Smooth muscle cell (in vitro differentiated cells): ENCODE results near the gene LTBP1. TPM values are rescaled to one million over a fixed set of nuclear protein-coding genes. Genes with fewer than 3 reads are reported as not detected.

Source experiments
- DNase-seq: peaks from one replicate; lab custom pipeline; 2025; ENCODE audit not compliant: unreplicated experiment; lab: John Stamatoyannopoulos, UW
- H2AFZ ChIP-seq: fragments of 200-600 bp; sonication (generic); 2 replicates; pipeline ENCODE4 v1.6.0; 2016; ENCODE audit warnings: antibody characterized with exemption, low read depth, mild to moderate bottlenecking
- H3F3A ChIP-seq: fragments of 200-600 bp; sonication (generic); 2 replicates; pipeline ENCODE4 v1.6.0; 2017; ENCODE audit warnings: antibody characterized with exemption, low read depth
- H3K27ac ChIP-seq: fragments of 200-600 bp; sonication (generic); 2 replicates; pipeline ENCODE4 v1.5.1; 2016; ENCODE audit warnings: low read depth, mild to moderate bottlenecking
- H3K27me3 ChIP-seq: fragments of 200-600 bp; sonication (generic); 2 replicates; pipeline ENCODE4 v1.6.1; 2016; ENCODE audit warnings: low read depth, mild to moderate bottlenecking
- H3K36me3 ChIP-seq: fragments of 200-600 bp; sonication (generic); 2 replicates; pipeline ENCODE4 v1.5.1; 2016; ENCODE audit warnings: low read depth
- H3K4me1 ChIP-seq: fragments of 200-600 bp; sonication (generic); 2 replicates; pipeline ENCODE4 v1.5.1; 2016; ENCODE audit warnings: low read depth
- H3K4me2 ChIP-seq: fragments of 200-600 bp; sonication (generic); 2 replicates; pipeline ENCODE4 v1.6.0; 2016; ENCODE audit warnings: mild to moderate bottlenecking
- H3K4me3 ChIP-seq: fragments of 200-600 bp; sonication (generic); 2 replicates; pipeline ENCODE4 v1.5.1; 2016; ENCODE audit warnings: mild to moderate bottlenecking
- H3K79me2 ChIP-seq: fragments of 200-600 bp; sonication (generic); 2 replicates; pipeline ENCODE4 v1.6.0; 2016; ENCODE audit warnings: low read depth, mild to moderate bottlenecking
- H3K9ac ChIP-seq: fragments of 200-600 bp; sonication (generic); 2 replicates; pipeline ENCODE4 v1.6.0; 2016; ENCODE audit warnings: low read depth
- H3K9me3 ChIP-seq: fragments of 200-600 bp; sonication (generic); replicated peaks from 2 replicates; pipeline ENCODE4 v1.5.1; 2016; ENCODE audit warnings: low read depth
- H4K20me1 ChIP-seq: fragments of 200-600 bp; sonication (generic); 2 replicates; pipeline ENCODE4 v1.6.0; 2016; ENCODE audit warnings: low read depth
- WGBS: methylation state at CpG from one replicate; pipeline ENCODE4 v1.1.7; 2016; ENCODE audit warnings: low lambda C conversion rate; 5-methylcytosine and 5-hydroxymethylcytosine counted together
- polyA plus RNA-seq: library from polyadenylated mRNA; unstranded; fragments of >200 nt; fragmentation: Nextera tagmentation; extraction: Ambion mirVana; gene quantifications from 2 replicates; pipeline ENCODE4 v1.2.1, GENCODE V29; 2016
- total RNA-seq: library from RNA; depleted of rRNA; stranded (reverse); fragments of >200 nt; gene quantifications from 2 replicates; pipeline ENCODE4 v1.2.3, GENCODE V29; 2014
- TF ChIP-seq, protein P1 (sequence below): fragments of 200-600 bp; sonication (generic); IDR thresholded peaks from 2 replicates; pipeline ENCODE4 v1.5.1; 2017; ENCODE audit warnings: borderline replicate concordance, mild to moderate bottlenecking, antibody characterized with exemption; ENCODE audit not compliant: insufficient read depth, poor library complexity, severe bottlenecking

The LTBP1 gene
- total and polyA plus RNA-seq, 2 experiments from 2014 or later = 146 to 250 TPM

DNA sequence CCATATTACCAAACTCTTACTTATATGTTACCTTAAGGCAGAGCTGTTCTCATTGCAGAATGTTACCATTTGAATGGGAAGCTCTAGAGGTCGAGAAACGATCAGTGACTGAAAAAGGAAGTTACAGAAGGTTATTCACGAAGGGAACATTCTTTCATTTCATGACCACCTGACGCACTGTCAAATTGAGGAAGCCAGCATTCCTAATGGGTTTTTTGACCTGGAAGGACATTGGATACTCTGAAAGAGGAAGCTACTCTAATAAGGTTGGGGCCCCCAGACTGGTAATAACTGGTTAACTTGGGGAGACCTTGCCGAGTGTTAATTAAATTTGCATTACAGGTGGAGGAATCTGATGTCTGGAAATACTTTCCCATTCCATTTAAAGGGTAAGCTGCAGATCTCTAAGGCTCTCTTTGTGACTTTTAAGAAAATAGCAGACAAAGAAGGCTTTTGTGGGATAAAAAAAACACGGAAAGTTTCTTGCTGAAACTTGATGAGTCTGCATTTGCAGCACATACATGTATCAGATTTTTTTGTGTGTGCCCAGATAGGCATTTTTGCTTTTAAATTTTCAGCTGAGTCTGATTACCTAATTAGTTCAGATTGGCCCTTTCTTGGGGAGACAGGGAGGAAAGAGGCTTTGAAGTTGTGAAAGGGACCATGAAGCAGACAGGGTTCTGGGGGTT, 137.1 kb downstream of the LTBP1 start:
- Histone ChIP-seq H3K9ac (no peak overlapping the region), H3K27me3 (no peaks in the 10 kb centered on the region), H3F3A (no peaks in the 10 kb centered on the region), H3K4me1 (no peaks in the 10 kb centered on the region), H2AFZ (no peak overlapping the region), H3K4me2 (no peak overlapping the region), H3K4me3 (no peak overlapping the region), H4K20me1 (no peaks in the 10 kb centered on the region), H3K36me3 (no peaks in the 10 kb centered on the region), H3K27ac (no peak overlapping the region), H3K9me3 (no peaks in the 10 kb centered on the region), H3K79me2 (no peaks in the 10 kb centered on the region)
- WGBS = 82% methylated on average over 6 of the region's 6 CpGs
- no peak for DNase-seq
- TF ChIP-seq, protein P1, sequence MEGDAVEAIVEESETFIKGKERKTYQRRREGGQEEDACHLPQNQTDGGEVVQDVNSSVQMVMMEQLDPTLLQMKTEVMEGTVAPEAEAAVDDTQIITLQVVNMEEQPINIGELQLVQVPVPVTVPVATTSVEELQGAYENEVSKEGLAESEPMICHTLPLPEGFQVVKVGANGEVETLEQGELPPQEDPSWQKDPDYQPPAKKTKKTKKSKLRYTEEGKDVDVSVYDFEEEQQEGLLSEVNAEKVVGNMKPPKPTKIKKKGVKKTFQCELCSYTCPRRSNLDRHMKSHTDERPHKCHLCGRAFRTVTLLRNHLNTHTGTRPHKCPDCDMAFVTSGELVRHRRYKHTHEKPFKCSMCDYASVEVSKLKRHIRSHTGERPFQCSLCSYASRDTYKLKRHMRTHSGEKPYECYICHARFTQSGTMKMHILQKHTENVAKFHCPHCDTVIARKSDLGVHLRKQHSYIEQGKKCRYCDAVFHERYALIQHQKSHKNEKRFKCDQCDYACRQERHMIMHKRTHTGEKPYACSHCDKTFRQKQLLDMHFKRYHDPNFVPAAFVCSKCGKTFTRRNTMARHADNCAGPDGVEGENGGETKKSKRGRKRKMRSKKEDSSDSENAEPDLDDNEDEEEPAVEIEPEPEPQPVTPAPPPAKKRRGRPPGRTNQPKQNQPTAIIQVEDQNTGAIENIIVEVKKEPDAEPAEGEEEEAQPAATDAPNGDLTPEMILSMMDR = no peak

DNA sequence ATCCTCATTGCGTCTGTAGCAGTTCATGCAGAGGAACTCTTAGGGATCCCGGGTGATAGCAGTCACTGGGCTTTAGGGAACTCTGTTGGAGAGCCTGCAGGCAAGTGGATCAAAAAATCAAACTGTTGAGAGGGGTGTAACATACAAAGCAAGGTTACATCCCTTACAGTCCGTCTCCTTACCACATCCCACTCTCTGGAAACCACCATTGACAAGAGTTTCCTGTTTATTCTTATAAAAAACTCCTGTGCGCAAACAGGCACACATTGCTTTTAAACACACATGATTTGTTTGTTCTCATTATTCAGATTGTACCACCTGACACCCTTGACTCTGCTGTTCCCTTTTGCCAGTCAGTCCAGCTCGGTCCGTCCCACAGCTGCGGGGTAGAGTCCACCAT, 137.7 kb downstream of the LTBP1 start:
- no peaks in the 10 kb centered on the region for H3K79me2 ChIP-seq
- no peak overlapping the region for H2AFZ ChIP-seq
- H3F3A ChIP-seq = no peaks in the 10 kb centered on the region
- H3K36me3 ChIP-seq = no peaks in the 10 kb centered on the region
- no peak overlapping the region for H3K27ac ChIP-seq
- H3K4me1 ChIP-seq = no peaks in the 10 kb centered on the region
- no peak overlapping the region for H3K4me3 ChIP-seq
- H3K27me3 ChIP-seq = no peaks in the 10 kb centered on the region
- TF ChIP-seq, protein P1 = no peak
- 75% methylated on average over 7 of the region's 7 CpGs for WGBS
- no peak overlapping the region for H3K9ac ChIP-seq
- no peak overlapping the region for H3K4me2 ChIP-seq
- DNase-seq = no peak
- no peaks in the 10 kb centered on the region for H3K9me3 ChIP-seq
- no peaks in the 10 kb centered on the region for H4K20me1 ChIP-seq

DNA sequence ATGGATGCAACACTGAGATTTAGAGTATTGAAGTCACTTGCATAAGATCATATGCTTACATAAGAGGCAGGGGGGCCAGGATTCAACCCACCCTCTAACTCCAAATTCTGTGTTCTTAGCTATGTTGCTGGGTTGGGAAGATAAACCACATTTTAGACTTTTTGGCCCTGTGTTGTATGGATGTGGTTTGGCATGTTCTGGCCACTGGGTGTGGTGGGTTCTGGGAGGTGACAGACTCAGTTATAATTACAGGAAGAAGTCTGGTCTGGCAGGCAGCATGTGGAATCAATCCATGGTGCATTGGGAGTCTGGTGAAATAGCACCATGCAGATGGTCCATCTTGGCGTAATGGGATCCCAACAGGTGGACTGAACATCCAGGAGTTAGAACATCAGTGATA, 138.9 kb downstream of the LTBP1 start:
- H3K4me2 ChIP-seq = no peak overlapping the region
- WGBS = 96% methylated on average over 1 of the region's 1 CpG
- H3K9me3 ChIP-seq = no peaks in the 10 kb centered on the region
- no peaks in the 10 kb centered on the region for H3K4me1 ChIP-seq
- no peak overlapping the region for H2AFZ ChIP-seq
- H3F3A ChIP-seq = no peaks in the 10 kb centered on the region
- H3K79me2 ChIP-seq = no peaks in the 10 kb centered on the region
- H4K20me1 ChIP-seq = no peaks in the 10 kb centered on the region
- no peaks in the 10 kb centered on the region for H3K36me3 ChIP-seq
- no peaks in the 10 kb centered on the region for H3K27me3 ChIP-seq
- no peak overlapping the region for H3K27ac ChIP-seq
- TF ChIP-seq, protein P1 = no peak
- H3K4me3 ChIP-seq = no peak overlapping the region
- H3K9ac ChIP-seq = no peak overlapping the region
- no peak for DNase-seq

DNA sequence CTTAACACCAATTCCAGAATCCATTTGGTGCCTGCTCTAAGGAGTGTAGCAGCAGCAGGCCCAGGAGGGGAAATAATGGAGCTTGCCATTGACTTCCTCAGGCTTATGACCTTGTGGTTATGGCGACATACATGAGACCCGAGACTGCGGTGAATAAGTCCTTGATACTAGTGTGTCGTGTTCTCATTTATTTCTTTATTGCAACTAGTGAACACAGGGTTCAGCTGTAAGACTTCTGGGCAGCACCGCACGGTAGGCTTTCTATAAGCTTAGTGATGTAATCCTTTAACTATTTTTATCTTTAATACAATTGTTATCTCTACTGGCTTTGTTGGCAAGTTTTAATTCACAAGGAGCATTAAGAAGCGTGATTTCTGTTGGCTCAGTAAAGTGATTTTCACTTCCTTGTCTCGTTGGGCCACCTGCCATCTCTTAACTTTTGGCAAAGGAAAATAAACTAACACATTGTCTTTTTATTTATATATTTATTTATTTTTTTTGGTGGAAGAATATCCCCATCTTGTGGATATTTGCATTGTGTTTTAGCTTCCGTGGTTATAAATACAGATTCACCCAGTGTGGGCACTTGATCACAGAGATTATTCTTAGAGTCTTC, 139.8 kb downstream of the LTBP1 start:
- 64% methylated on average over 9 of the region's 9 CpGs for WGBS
- H3K4me2 ChIP-seq = no peak overlapping the region
- H3K9me3 ChIP-seq = no peaks in the 10 kb centered on the region
- no peaks in the 10 kb centered on the region for H3K79me2 ChIP-seq
- H3K9ac ChIP-seq = no peak overlapping the region
- TF ChIP-seq, protein P1 = no peak
- no peak overlapping the region for H2AFZ ChIP-seq
- no peaks in the 10 kb centered on the region for H3K27me3 ChIP-seq
- no peaks in the 10 kb centered on the region for H3F3A ChIP-seq
- no peaks in the 10 kb centered on the region for H4K20me1 ChIP-seq
- no peaks in the 10 kb centered on the region for H3K4me1 ChIP-seq
- no peak for DNase-seq
- H3K36me3 ChIP-seq = no peaks in the 10 kb centered on the region
- H3K27ac ChIP-seq = no peak overlapping the region
- no peak overlapping the region for H3K4me3 ChIP-seq
